ENCODE measurements around the gene HIBCH. TPM values are rescaled to one million over a fixed set of nuclear protein-coding genes. Genes with fewer than 3 reads are reported as not detected.

HIBCH gene
- total RNA-seq, 3 donors from 2014 or later (not counting 1 experiment from before 2014, with no cell fraction given), result 19.3 to 31.4 (median 21.6) TPM

GRCh38 chr2:190156530-190157212 is 163.0 kb downstream of the HIBCH start:
- Histone ChIP-seq H3K27me3 (ENCODE audit: control insufficient read depth, insufficient read depth, low read length) (no peaks in the 10 kb centered on the region), H3K9me3 (ENCODE audit: control insufficient read depth, insufficient read depth, low read length) (no peaks in the 10 kb centered on the region), H3K27ac (ENCODE audit: low read length) (no peak overlapping the region), H3K4me3 (ENCODE audit: low read length) (no peak overlapping the region), H3K4me1 (ENCODE audit: control insufficient read depth, insufficient read depth, low read length) (no peaks in the 10 kb centered on the region), H3K36me3 (ENCODE audit: control insufficient read depth, insufficient read depth, low read length) (no peaks in the 10 kb centered on the region)
- intact Hi-C loops (cut with micrococcal nuclease), result no loop called here
- no CpG with 5 or more reads among the region's 4 CpGs for WGBS (ENCODE audit: insufficient coverage)
- H3K27ac Mint-ChIP-seq, result no peak overlapping the region
- no peaks in the 10 kb centered on the region for H3K4me1 Mint-ChIP-seq
- H3K9me3 Mint-ChIP-seq, result no peaks in the 10 kb centered on the region
- DNase-seq (no peak), ATAC-seq (no peak)
- no peak for TF ChIP-seq CTCF (IDR thresholded peaks at IDR 0.05)
- H3K27me3 Mint-ChIP-seq (ENCODE audit: low read depth in 2 of 2), result peaks cover 0 to 7% of the 10 kb centered on the region in 2 donors
- H3K36me3 Mint-ChIP-seq, result no peaks in the 10 kb centered on the region
- H3K4me3 Mint-ChIP-seq, result no peak overlapping the region

Other genes starting within 250 kb of the HIBCH start
- 10 to 100 TPM in 1 of 3 donors, 1 to 10 TPM in 2; 9.5 to 16.7 (median 9.6) TPM for gene INPP1, start 23.8 kb upstream of the HIBCH start, total RNA-seq
- gene MFSD6, start 88.5 kb upstream of the HIBCH start, total RNA-seq, result 10 to 100 TPM; 36.7 to 50.5 (median 48.0) TPM
- gene NEMP2, start 214.9 kb upstream of the HIBCH start, total RNA-seq, result 10 to 100 TPM; 17.2 to 21.0 (median 18.3) TPM